ENCODE measurements around the gene GRK6. TPM values are rescaled to one million over a fixed set of nuclear protein-coding genes. Genes with fewer than 3 reads are reported as not detected.
"Not testable (repeated sequence)": the region's sequence is repeated elsewhere in the genome, so short reads cannot be mapped to it uniquely, and the experiment has no call there.

GRK6 gene
- total RNA-seq, 1 donor from 2014 or later = 43.0 TPM

GRCh38 chr5:177412603-177413233 lies 13.8 kb upstream of the GRK6 start:
- TF ChIP-seq CTCF (IDR thresholded peaks at IDR 0.05; ENCODE audit: unreplicated experiment) = no peak
- no peak for DNase-seq (ENCODE audit: low spot score, unreplicated experiment)
- no peak overlapping the region for H3K27ac Mint-ChIP-seq
- no peak overlapping the region for H3K4me3 Mint-ChIP-seq (ENCODE audit: low read depth)
- no peaks in the 10 kb centered on the region for H3K9me3 Mint-ChIP-seq (ENCODE audit: low read depth)
- H3K4me1 Mint-ChIP-seq (ENCODE audit: low read depth) = peaks cover 1% of the 10 kb centered on the region
- peaks cover 32% of the 10 kb centered on the region for H3K27me3 Mint-ChIP-seq
- no peaks in the 10 kb centered on the region for H3K36me3 Mint-ChIP-seq (ENCODE audit: insufficient read depth)

- Mint-ChIP-seq H3K36me3 (ENCODE audit: insufficient read depth) (no peaks in the 10 kb centered on the region), H3K4me3 (ENCODE audit: low read depth) (no peak overlapping the region), H3K27me3 (peaks cover 22% of the 10 kb centered on the region), H3K27ac (no peak overlapping the region), H3K9me3 (ENCODE audit: low read depth) (no peaks in the 10 kb centered on the region), H3K4me1 (ENCODE audit: low read depth) (peaks cover under 1% of the 10 kb centered on the region)
- no peak for TF ChIP-seq CTCF (IDR thresholded peaks at IDR 0.05; ENCODE audit: unreplicated experiment)
- DNase-seq (ENCODE audit: low spot score, unreplicated experiment) = no peak
Measured at GRCh38 chr5:177414481-177414880, 12.0 kb upstream of the GRK6 start.

- not testable (repeated sequence) for H3K36me3 Mint-ChIP-seq (ENCODE audit: insufficient read depth); H3K4me3 Mint-ChIP-seq (ENCODE audit: low read depth); DNase-seq (ENCODE audit: low spot score, unreplicated experiment); H3K27ac Mint-ChIP-seq; H3K9me3 Mint-ChIP-seq (ENCODE audit: low read depth); H3K4me1 Mint-ChIP-seq (ENCODE audit: low read depth)
- peaks cover 10% of the 10 kb centered on the region for H3K27me3 Mint-ChIP-seq
Measured at GRCh38 chr5:177417081-177417480, 9.4 kb upstream of the GRK6 start.

GRCh38 chr5:177419046-177419445 lies 7.4 kb upstream of the GRK6 start:
- H3K27me3 Mint-ChIP-seq = peaks cover 4% of the 10 kb centered on the region
- DNase-seq (ENCODE audit: low spot score, unreplicated experiment) = no peak
- no peaks in the 10 kb centered on the region for H3K9me3 Mint-ChIP-seq (ENCODE audit: low read depth)

GRCh38 chr5:177420472-177420871 lies 6.0 kb upstream of the GRK6 start:
- H3K27ac Mint-ChIP-seq; H3K4me1 Mint-ChIP-seq (ENCODE audit: low read depth); H3K4me3 Mint-ChIP-seq (ENCODE audit: low read depth); H3K36me3 Mint-ChIP-seq (ENCODE audit: insufficient read depth); H3K9me3 Mint-ChIP-seq (ENCODE audit: low read depth); DNase-seq (ENCODE audit: low spot score, unreplicated experiment); H3K27me3 Mint-ChIP-seq: not testable (repeated sequence)

More at GRCh38 chr5:177419046-177419445, 7.4 kb upstream of the GRK6 start:
- no peaks in the 10 kb centered on the region for H3K4me1 Mint-ChIP-seq (ENCODE audit: low read depth)
- no peak overlapping the region for H3K27ac Mint-ChIP-seq
- no peak overlapping the region for H3K4me3 Mint-ChIP-seq (ENCODE audit: low read depth)
- no peaks in the 10 kb centered on the region for H3K36me3 Mint-ChIP-seq (ENCODE audit: insufficient read depth)
- no peak for TF ChIP-seq CTCF (IDR thresholded peaks at IDR 0.05; ENCODE audit: unreplicated experiment)

GRCh38 chr5:177421062-177421798 lies 5.2 kb upstream of the GRK6 start:
- H3K27ac Mint-ChIP-seq = no peak overlapping the region

More at GRCh38 chr5:177421062-177421798, 5.2 kb upstream of the GRK6 start:
- no peak overlapping the region for H3K4me3 Mint-ChIP-seq (ENCODE audit: low read depth)
- no peaks in the 10 kb centered on the region for H3K36me3 Mint-ChIP-seq (ENCODE audit: insufficient read depth)
- H3K4me1 Mint-ChIP-seq (ENCODE audit: low read depth) = no peaks in the 10 kb centered on the region
- H3K9me3 Mint-ChIP-seq (ENCODE audit: low read depth) = no peaks in the 10 kb centered on the region
- no peak for DNase-seq (ENCODE audit: low spot score, unreplicated experiment)
- H3K27me3 Mint-ChIP-seq = peaks cover 5% of the 10 kb centered on the region
- no peak for TF ChIP-seq CTCF (IDR thresholded peaks at IDR 0.05; ENCODE audit: unreplicated experiment)
